Activated T-helper 1 cell treated with anti-CD3 and anti-CD28 coated beads, Interleukin-2, amount 50 U/mL, for 16 hours (primary cell): ENCODE results near the gene MAST1.
A peak's percentile ranks its signal among the peaks of the same experiment; 100 is the strongest.
"Not testable (repeated sequence)": the region's sequence is repeated elsewhere in the genome, so short reads cannot be mapped to it uniquely, and the experiment has no call there.

Experiments used
- DNase-seq, 2 donors: peaks; one replicate each; pipeline ENCODE4 v3.0.0-alpha.2; 2020; ENCODE audit warnings: low read depth in 1 of 2, low spot score in 1 of 2

MAST1 gene

DNA sequence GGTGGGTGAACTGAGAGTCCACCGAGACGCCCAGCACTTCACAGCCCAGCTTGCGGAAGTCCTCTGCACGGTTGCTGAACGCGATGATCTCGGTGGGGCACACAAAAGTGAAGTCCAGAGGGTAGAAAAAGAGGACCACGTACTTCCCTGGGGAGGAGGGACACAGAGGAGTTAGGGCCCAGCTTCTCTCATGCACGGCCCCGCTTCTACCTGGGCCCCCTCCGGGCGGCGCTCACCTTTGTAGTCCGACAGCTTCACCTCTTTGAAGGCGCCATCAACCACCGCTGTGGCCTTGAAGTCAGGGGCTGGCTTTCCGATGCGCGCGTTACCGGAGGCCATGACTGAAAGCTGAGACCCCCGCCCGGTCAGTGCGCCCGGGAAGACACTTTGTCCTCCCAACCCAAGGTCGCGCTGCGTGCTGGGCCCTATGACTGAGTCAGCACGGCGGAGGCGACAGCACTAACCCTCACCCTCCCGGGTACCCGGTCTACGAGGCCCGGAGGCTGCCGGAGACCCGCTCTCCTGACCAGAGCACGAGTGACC, 37.3 kb upstream of the MAST1 start:
- no peak for DNase-seq

DNA sequence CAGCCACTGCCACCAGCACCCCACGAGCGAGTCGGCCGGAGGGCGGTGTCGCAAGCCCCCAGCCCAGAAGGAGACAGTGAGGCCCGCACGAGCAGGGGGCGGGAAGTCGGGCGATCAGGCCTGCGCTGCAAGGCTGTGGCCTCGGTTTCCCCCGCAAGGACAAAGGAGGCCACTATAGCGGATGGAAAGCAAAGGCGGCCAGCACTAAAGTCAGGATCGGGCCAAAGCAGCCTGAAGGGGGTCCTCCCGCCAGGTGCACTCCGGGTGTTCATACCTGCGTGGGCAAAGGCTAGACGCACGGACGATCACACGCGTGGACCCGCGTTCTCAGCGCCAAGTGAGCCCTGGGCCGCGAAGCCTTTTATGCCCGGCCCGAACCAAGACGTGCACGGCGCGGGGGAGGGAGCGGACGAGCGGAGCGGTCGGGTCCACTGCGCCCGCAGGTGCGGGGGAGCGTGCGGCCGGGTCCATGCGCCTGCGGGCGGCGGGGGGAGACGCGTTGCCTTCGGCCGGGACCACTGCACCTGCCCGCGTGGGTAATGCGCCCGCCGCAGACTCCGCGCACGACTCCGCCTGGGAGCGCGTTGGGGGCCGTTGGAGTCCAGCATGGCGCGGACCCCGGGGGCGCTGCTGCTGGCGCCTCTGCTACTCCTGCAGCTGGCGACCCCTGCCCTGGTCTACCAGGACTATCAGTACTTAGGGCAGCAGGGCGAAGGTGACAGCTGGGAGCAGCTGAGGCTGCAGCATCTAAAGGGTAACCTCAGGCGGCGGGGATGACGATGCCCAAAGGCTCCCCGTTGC, 36.6 kb upstream of the MAST1 start, which contains the start of the genes PRDX2 and THSD8:
Gene PRDX2 (minus strand): TSS at position 335 of the 801 bp plus-strand sequence. CDS start 539 bp downstream, outside the sequence.
Gene THSD8 (plus strand): TSS at position 604 of the 801 bp plus-strand sequence. CDS start 3 bp downstream, at position 607.
- peak; percentile 63 to 64 for DNase-seq

DNA sequence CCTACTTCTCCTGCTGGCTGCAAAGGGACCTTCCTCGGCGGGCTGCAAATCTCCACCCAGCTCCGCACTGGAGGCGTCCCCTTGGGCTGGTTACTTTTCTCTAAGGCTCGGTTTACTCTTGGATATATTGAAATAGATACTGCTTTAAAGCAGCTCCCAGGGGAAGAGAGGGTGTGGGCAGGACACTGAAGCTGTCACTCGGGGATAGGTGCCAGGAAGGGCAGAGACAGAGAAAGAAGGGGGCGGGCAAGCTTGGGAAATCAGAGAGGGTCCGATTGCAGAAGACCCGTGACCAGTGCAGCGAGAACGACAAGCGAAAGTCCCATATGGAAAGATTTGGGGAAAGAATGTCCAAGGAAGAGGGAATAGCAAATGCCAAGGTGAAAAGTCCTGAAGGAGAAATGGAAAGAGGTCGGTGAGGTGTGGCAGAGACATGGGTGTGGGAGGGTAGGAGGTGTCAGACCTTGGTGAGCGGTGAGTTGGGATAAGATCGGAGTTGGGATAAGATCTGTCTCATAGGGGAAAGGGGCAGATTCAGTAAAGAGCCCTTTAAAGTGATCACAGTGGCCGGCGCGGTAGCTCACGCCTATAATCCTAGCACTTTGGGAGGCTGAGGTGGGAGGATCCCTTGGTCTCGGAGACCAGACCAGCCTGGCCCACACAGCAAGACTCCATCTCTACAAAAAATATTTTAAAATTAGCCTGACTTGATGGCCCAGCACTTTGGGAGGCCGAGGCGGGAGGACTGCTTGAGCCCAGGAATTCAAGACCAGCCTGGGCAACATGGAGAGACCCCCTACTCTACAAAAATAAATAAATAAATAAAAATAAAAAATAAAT, 35.8 kb upstream of the MAST1 start:
- DNase-seq, result no peak

DNA sequence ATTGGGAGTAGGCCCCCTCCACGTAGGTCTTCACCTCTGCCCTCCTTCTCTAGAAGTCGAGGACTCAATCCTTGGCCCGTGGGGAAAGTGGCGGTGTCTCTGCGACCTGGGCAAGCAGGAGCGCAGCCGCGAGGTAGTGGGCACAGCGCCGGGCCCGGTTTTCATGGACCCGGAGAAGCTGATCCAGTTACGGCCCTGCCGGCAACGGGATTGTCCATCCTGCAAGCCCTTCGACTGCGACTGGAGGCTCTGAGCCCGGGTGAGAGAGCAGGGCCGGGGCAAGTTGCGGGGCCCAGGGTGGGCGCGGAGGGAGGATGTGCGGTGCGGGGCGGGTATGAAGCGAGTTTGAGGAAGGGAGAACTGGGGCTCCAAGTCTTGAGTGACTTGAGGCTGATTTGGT, 34.3 kb upstream of the MAST1 start:
- DNase-seq, result no peak

DNA sequence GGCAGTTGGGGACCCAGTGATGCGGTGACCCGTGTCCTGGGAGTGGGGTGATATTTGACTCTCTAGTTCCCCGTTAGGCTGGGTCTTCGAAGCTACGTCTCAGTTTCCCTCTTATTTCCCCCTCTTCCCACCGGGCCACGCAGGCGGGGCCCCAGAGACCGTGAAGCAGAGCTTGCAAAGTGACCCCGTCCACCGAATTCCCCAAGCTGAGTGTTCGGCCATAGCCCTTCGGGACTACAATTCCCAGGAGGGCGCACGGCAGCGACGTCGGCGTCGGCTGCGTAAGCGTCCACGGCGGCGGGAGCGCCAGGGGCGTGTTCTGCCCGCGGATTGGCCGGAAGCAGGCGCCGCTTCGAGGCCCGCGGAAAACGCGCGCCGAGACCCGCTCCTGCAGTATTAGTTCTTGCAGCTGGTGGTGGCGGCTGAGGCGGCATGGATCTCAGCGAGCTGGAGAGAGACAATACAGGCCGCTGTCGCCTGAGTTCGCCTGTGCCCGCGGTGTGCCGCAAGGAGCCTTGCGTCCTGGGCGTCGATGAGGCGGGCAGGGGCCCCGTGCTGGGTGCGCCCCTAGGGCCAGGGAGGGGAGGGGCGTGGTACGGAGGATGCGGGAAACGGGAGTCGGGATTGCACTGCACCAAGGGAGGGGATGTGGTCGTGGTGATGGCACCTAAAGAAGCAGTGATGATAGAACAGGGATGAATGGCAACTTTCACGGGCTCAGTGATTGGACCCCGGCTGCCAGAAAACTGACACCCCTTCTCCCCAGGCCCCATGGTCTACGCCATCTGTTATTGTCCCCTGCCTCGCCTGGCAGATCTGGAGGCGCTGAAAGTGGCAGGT, 31.9 kb upstream of the MAST1 start, which contains the start of gene RNASEH2A:
Gene RNASEH2A (plus strand): TSS at position 343 of the 840 bp plus-strand sequence. CDS start 90 bp downstream, at position 433.
- peak; percentile 69 to 81 for DNase-seq

DNA sequence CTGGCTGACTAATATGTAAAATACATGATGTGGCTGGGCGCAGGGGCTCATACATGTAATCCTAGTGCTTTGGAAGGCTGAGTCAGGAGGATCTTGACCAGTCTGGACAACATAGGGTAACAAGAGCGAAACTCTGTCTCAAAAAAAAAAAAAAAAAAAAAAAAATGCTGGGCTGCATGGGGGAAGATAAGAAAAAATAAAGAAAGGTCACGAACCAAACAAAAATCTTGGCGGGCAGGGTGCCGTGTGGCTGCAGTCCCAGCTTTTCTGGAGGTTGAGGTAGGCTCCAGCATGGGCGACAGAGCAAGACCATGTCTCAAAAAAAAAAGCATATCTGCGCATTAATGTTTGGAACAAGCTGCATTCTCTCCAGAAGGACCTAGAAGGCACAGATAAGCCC, 23.2 kb upstream of the MAST1 start:
- no peak for DNase-seq

DNA sequence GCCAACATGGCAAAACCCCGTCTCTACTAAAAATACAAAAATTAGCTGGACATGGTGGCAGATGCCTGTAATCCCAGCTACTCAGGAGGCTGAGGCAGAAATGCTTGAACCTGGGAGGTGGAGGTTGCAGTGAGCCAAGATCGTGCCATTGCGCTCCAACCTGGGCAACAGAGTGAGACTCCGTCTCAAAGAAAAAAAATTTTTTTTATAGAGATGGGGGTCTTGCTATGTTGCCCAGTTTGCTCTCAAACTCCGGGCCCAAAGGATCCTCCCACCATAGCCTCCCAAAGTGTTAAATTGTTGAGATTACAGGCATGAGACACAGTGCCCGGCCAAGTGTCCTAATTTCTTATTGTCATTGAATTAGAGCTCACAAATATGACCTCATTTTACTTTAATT, 21.1 kb upstream of the MAST1 start:
- not testable (repeated sequence) for DNase-seq

DNA sequence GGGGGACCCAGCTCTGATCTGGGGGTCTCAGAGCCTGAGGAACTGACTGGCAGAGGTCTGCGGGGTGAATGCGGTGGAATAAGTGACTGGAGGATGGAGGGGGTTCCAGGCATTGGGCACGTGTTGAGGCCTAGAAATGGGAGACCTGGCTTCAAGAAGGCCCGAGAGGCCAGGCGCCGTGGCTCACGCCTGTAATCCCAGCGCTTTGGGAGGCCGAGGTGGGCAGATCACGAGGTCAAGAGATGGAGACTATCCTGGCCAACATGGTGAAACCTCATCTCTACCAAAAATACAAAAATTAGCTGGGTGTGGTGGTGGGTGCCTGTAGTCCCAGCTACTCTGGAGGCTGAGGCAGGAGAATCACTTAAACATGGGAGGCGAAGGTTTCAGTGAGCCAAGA, 20.5 kb upstream of the MAST1 start:
- DNase-seq, result not testable (repeated sequence)

DNA sequence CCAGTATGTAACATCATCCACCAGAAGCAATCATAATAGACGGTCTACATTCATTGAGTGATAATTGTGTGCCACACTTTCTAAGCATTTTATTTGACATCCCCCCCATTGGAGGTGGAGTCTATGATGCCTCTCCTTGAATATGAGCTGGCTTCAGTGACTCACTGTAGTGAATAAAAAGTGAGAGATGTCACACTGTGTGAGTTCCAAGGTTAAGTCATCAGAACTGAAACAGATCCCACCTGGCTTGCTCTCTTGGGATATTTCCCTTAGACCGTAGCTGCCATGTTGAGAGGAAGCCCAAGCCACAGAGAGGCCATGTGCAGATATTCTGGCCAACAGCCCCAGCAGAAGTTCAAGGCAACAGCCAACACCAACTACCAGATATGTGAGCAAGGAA, 16.6 kb upstream of the MAST1 start:
- no peak for DNase-seq

DNA sequence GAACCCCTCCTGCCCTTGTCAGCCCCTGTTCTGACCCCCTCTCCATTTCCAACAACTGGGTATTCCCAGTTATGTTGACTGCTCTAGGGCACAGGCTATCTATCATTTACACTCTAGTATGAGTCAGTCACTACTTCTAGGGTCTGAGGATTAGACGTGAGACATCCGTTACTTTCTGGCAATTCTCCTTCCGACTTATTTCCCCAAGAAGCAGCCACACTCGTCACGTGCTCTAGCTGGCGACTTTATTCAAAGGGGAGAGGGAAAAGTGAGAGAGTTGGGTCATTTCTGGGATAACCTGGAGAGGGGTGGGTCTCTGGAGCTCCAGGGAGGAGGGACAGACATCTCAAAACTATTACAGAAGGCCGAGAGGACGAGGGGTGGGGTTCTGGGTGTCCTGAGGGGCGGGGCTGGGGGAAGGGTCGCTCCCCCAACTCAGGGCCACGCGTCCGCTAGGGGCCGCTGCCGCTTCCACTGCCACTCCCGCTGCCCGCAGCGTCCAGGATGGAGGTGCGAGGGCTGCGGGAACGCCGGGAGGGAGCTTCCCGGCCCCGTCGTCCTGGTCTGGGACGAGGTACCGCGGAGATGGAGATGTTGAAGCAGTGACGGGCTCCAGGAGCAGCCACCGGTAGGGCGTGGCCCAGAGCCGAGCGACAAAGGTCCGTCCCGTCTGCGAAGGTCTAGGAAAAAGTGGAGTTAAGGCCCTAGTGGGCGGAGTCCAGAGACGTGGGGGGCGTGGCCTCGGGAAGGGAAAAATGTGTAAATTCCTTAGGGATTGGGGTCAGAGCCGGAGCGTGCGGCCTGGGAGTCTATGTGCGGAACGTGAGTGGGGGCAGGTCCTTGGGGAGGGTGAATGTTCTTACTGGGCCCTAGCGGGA, 12.8 kb upstream of the MAST1 start:
- DNase-seq, result no peak

DNA sequence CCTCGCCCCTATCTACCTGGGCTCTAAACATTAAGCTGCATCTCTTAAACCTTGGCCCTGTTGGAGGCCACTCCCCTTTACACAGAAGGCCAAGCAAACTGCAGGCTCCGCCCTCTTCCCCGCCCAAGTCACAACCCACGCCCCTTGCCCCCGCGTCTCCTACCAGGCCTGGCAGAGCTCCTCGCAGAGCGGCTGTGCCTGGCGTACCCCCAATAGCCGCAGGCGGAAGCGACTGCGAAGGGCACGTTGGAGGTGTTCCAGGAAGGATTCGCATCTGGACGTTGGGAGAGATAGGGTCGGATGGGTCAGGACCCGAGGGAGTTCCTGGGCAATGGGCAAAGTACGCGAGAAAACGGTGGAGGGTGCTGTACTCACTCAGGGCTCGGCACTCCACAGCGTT, 9.8 kb upstream of the MAST1 start:
- no peak for DNase-seq

DNA sequence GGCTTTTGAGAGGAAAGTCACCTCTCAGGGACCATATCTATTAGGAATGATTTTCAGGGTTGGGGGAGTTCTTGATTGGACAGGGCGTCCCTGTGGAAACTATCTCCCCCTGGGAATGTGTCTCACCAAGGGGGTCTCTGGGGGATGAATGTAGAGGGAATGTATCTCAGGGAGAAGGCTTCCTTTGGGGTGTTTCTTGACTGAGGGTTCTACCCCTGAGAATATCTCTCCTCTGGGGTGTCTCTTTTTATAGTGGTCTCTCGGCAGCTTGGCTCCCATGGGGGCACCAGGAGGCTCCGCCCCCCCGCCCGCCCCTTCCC, 4.9 kb upstream of the MAST1 start:
- DNase-seq, result no peak

DNA sequence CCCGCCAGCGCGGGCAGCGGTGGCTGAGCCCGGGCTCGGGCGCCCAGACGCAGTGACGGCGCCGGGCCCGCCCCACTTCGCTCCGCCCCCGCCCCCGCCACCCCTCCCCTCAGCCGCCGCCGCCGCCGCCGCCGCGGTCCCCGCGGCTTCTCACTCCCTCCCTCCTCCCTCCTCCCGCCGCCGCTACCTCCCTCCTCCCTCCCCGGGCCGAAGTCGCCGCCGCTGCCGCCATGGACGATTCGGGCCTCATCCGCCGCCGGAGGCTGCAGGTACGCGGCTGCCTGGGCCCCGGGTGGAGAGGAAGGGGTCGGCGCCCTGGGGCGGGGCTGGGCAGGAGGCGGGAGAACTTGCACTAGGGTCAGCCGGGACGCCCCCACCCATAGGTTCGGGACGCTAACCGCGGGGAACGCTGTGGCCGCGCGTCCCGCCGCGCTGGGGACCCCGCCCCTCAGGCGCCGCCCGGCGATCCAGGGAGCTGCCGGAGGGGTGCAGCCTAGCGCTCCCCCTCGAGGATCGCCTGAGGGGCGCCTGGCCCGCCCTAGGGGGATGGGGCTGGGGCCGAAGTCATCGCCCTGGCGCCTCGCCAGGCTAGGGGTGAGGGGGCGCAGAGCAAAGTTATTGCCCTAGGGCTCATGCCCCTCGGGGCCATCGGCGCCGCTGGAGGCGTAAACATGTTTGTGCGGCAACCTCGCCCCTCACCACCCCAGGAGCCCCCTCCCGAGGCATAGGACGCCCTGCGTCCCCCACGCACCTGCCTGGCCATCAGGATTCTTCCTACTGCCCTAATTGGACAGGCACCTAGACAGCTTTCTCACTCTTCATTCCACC, 4.4 kb upstream of the MAST1 start:
- DNase-seq, result no peak

DNA sequence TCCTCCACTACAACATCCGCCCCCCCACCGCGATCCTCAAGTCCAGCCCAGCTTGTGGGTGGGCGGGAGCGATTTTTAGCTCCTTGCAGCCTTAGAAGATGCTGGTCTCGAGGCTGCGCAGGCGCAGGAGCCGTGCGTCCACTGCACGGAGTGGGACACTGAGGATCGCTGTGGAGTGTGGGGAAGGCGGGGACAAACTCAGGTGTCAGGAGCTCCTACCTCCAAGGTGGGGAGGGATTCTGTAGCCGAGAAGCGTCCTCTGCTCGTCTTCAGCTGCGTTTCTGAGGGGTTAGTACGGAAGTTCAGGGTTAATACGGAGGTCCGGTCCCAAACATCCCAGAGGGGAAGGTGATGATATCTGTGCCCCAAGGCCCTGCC, 3.8 kb upstream of the MAST1 start, which contains the start of gene RTBDN:
Gene RTBDN (minus strand): TSS at position 14 of the 378 bp plus-strand sequence. CDS start 4,600 bp downstream, outside the sequence.
- no peak for DNase-seq

DNA sequence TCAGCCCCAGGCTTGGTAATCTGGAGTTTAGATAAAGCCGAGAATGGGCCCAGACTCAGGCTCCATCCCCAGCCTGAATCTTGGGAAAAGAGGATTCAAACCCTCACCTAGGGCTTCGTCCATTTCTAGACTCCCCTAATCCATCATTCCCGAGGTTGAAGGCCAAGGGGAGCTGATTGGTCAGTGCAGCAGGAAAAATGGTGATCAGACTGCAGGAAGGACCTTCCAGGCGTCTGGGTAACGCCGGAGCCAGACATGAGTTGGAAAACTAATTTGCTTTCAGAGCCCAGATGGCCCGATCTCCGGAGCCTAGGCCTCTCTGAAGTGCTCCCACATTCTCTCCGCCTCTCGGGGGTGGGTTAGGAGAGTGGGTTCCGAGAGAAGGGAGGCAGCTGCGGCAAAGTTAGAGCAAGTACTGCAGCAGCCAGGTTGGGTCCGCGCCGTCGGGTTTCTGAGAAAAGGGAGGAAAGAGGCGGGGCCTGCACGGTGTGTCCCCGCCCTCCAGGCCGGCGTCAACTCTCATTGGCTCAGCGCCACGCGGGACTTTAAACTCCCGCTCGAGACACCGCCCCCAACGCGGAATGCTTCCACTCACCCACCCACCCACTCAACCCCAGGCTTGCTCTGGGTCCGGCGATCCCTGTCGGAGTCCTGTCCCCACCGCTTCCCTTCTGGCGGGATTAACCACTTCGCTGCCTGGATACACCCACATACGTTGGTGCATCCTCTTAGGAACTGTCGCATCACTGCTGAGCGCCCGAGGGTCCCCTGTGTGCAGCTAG, 3.1 kb upstream of the MAST1 start:
- no peak for DNase-seq

DNA sequence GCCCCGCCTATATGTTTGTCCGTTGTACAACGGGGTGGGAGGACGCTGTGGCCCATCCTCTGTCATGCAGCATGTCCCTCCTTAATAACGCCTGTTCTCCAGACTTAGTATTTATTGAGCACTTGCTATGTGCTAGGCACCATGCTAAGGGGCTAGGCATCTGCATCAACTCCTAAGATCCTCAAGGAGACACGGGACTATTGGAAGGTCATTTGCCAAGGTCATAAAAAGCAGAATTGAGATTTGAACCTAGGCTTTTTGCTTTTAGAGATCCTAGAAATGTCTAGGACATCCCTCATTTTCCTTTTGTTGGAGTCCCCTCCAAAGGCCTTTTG, 1.8 kb upstream of the MAST1 start:
- DNase-seq, result no peak

DNA sequence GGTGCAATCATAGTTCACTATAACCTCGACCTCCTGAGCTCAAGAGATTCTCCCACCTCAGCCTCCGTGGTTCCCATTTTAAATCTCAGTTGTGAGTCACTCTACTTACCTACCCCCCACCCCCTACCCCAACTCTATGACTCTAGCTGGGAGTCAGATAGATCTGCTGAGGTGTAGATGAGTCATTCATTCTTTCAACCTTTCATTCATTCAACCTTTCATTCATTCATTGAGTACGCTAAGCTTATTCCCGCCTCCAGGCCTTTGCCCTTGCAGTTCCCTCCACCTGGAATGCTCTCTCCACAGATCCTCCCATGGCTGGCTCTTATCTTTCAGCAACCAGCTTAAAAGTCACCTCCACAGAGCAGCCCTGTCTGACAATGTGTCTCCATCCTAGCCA, 1.1 kb upstream of the MAST1 start:
- no peak for DNase-seq
